BJ (cell line): ENCODE measurements around the gene TRAPPC4. TPM values are rescaled to one million over a fixed set of nuclear protein-coding genes. Genes with fewer than 3 reads are reported as not detected.
A peak's percentile ranks its signal among the peaks of the same experiment; 100 is the strongest.
"Not testable (repeated sequence)": the region's sequence is repeated elsewhere in the genome, so short reads cannot be mapped to it uniquely, and the experiment has no call there.

Source experiments
- CTCF ChIA-PET: fragments of 350-600 bp; formaldehyde crosslinking; extraction: SDS; loops from one replicate; lab custom pipeline; 2021; ENCODE audit warnings: antibody characterized with exemption, inconsistent platforms; lab: Yijun Ruan, JAX
- POLR2A ChIA-PET: fragments of 300-600 bp; sonication (Branson Sonifier 250); formaldehyde crosslinking; extraction: SDS; loops from one replicate; lab custom pipeline; 2021; ENCODE audit warnings: antibody characterized with exemption; lab: Charles Lee
- DNase-seq: peaks from one replicate; pipeline ENCODE4 v3.0.0-alpha.2; 2011; ENCODE audit warnings: low read depth
- H3K27me3 ChIP-seq: 2 replicates; pipeline ENCODE4 v1.6.0; 2011; ENCODE audit warnings: low read length; ENCODE audit not compliant: control insufficient read depth, insufficient read depth
- H3K36me3 ChIP-seq: 2 replicates; pipeline ENCODE4 v1.5.1; 2011; ENCODE audit warnings: low read length; ENCODE audit not compliant: control insufficient read depth, insufficient read depth
- H3K4me3 ChIP-seq: 2 replicates; pipeline ENCODE4 v1.5.1; 2011; ENCODE audit warnings: low read depth, mild to moderate bottlenecking, control low read depth, low read length
- CTCF ChIP-seq: IDR thresholded peaks from 2 replicates; pipeline ENCODE4 v1.5.1; 2011; ENCODE audit warnings: low read depth, mild to moderate bottlenecking, control low read depth, inconsistent platforms, low read length, moderate library complexity; ENCODE audit not compliant: insufficient read depth
- polyA plus RNA-seq: library from polyadenylated mRNA; depleted of rRNA; stranded (reverse); fragments of >200 nt; gene quantifications from 2 replicates; pipeline ENCODE4 v1.2.3, GENCODE V29; 2011

Gene TRAPPC4
- polyA plus RNA-seq, 1 experiment: 167 TPM

- H3K4me3 ChIP-seq: peak overlapping the region; percentile 87
- no peak for DNase-seq
- CTCF ChIA-PET: interaction anchor here (0.9 to 1.5 kb wide), 5 partner anchors 10 to 79 kb away, joined by 3 to 4 read pairs (median 3); partner anchors contain the start of gene C2CD2L
- H3K36me3 ChIP-seq: peaks cover 32% of the 10 kb centered on the region
- H3K27me3 ChIP-seq: no peaks in the 10 kb centered on the region
- POLR2A ChIA-PET: no interaction called here
- TF ChIP-seq CTCF: no peak; the same call in 1 of the 2 replicates
Observed at GRCh38 chr11:119055901-119056300, 37.3 kb downstream of the TRAPPC4 start.

- Histone ChIP-seq H3K27me3 (no peaks in the 10 kb centered on the region), H3K36me3 (peaks cover 26% of the 10 kb centered on the region), H3K4me3 (peak overlapping the region; percentile 87)
- DNase-seq: no peak
- TF ChIP-seq CTCF: no peak
- ChIA-PET POLR2A (no interaction called here), CTCF (interaction anchor here (0.9 to 1.5 kb wide), 4 partner anchors 11 to 79 kb away, joined by 3 to 4 read pairs (median 3); partner anchors contain the start of gene C2CD2L)
Observed at GRCh38 chr11:119056421-119056999, 37.9 kb downstream of the TRAPPC4 start.

- H3K27me3 ChIP-seq: no peaks in the 10 kb centered on the region
Observed at GRCh38 chr11:119057000-119057769, 38.6 kb downstream of the TRAPPC4 start, which contains the start of gene HYOU1. Gene HYOU1, minus strand, starts transcription at chr11:119057205. Its CDS starts 1,045 bp downstream, at chr11:119056160.

GRCh38 chr11:119059128-119059527 is 40.6 kb downstream of the TRAPPC4 start:
- CTCF ChIA-PET: not testable (repeated sequence)

More at GRCh38 chr11:119057000-119057769, 38.6 kb downstream of the TRAPPC4 start, which contains the start of gene HYOU1:
- peak within 1 kb of the TSS; percentile 87 for H3K4me3 ChIP-seq
- H3K36me3 ChIP-seq: peaks cover 19% of the 10 kb centered on the region
- POLR2A ChIA-PET: no interaction called here
- TF ChIP-seq CTCF: peak; percentile 41
- peak; percentile 61 for DNase-seq
- CTCF ChIA-PET: interaction anchor here (0.9 to 1.3 kb wide), 3 partner anchors 11 to 80 kb away, joined by 3 to 4 read pairs (median 3); no protein-coding TSS in a partner anchor

GRCh38 chr11:119061256-119061655 is 42.7 kb downstream of the TRAPPC4 start:
- H3K27me3 ChIP-seq: no peaks in the 10 kb centered on the region
- ChIA-PET POLR2A (no interaction called here), CTCF (interaction anchor here (1.0 kb wide), 1 partner anchor 12 kb away, joined by 3 read pairs; no protein-coding TSS in a partner anchor)
- no peak for DNase-seq
- no peak for TF ChIP-seq CTCF
- H3K36me3 ChIP-seq: no peaks in the 10 kb centered on the region; the same call in 1 of the 2 replicates
- H3K4me3 ChIP-seq: no peak overlapping the region

More at GRCh38 chr11:119059128-119059527, 40.6 kb downstream of the TRAPPC4 start:
- H3K36me3 ChIP-seq, H3K4me3 ChIP-seq, POLR2A ChIA-PET, H3K27me3 ChIP-seq, DNase-seq: not testable (repeated sequence)
